ENCODE measurements around the gene LPO. TPM values are rescaled to one million over a fixed set of nuclear protein-coding genes. Genes with fewer than 3 reads are reported as not detected.

The LPO gene
- not detected for total RNA-seq

GRCh38 chr17:58238147-58238634 is at the start of gene LPO:
LPO (plus strand) TSS chr17:58238584; CDS start chr17:58242980, 4,396 bp downstream.
- H3K9me3 ChIP-seq, result no peaks in the 10 kb centered on the region
- TF ChIP-seq CTCF (IDR thresholded peaks at IDR 0.05), result no peak
- no peak within 1 kb of the TSS for H3K4me3 ChIP-seq
- no peaks in the 10 kb centered on the region for H3K27me3 ChIP-seq
- no peak within 1 kb of the TSS for H3K27ac ChIP-seq
- H3K9ac ChIP-seq (ENCODE audit: low read depth in 2 of 2, low read length in 2 of 2), result no peak within 1 kb of the TSS
- intact Hi-C loops (cut with DNase I), result no loop called here
- no peak for DNase-seq
- H3K4me1 ChIP-seq, result no peaks in the 10 kb centered on the region
- no peaks in the 10 kb centered on the region for H3K36me3 ChIP-seq

- intact Hi-C loops (cut with DNase I), result no loop called here
- no peak for DNase-seq
- no peaks in the 10 kb centered on the region for H3K27me3 ChIP-seq
Observed at GRCh38 chr17:58189436-58190146, 48.8 kb upstream of the LPO start.

GRCh38 chr17:58191241-58191896 is 47.0 kb upstream of the LPO start:
- Histone ChIP-seq H3K36me3 (no peaks in the 10 kb centered on the region), H3K27me3 (no peaks in the 10 kb centered on the region), H3K4me3 (no peak overlapping the region), H3K4me1 (no peaks in the 10 kb centered on the region), H3K27ac (no peak overlapping the region), H3K9me3 (no peaks in the 10 kb centered on the region), H3K9ac (ENCODE audit: low read depth in 2 of 2, low read length in 2 of 2) (no peak overlapping the region)
- TF ChIP-seq CTCF (IDR thresholded peaks at IDR 0.05), result no peak
- DNase-seq, result no peak
- intact Hi-C loops (cut with DNase I), result no loop called here

More at GRCh38 chr17:58189436-58190146, 48.8 kb upstream of the LPO start:
- no peaks in the 10 kb centered on the region for H3K36me3 ChIP-seq
- no peak overlapping the region for H3K4me3 ChIP-seq
- H3K4me1 ChIP-seq, result no peaks in the 10 kb centered on the region
- no peak for TF ChIP-seq CTCF (IDR thresholded peaks at IDR 0.05)
- no peak overlapping the region for H3K27ac ChIP-seq
- no peak overlapping the region for H3K9ac ChIP-seq (ENCODE audit: low read depth in 2 of 2, low read length in 2 of 2)
- H3K9me3 ChIP-seq, result no peaks in the 10 kb centered on the region

GRCh38 chr17:58192612-58193011 is 45.8 kb upstream of the LPO start, which contains the start of gene EPX:
EPX (plus strand) TSS chr17:58192726; CDS start chr17:58192847, 121 bp downstream.
- Histone ChIP-seq H3K4me3 (no peak within 1 kb of the TSS), H3K9ac (ENCODE audit: low read depth in 2 of 2, low read length in 2 of 2) (no peak within 1 kb of the TSS), H3K27me3 (no peaks in the 10 kb centered on the region), H3K27ac (no peak within 1 kb of the TSS), H3K36me3 (no peaks in the 10 kb centered on the region), H3K4me1 (no peaks in the 10 kb centered on the region), H3K9me3 (no peaks in the 10 kb centered on the region)
- no peak for DNase-seq
- intact Hi-C loops (cut with DNase I), result no loop called here
- TF ChIP-seq CTCF (IDR thresholded peaks at IDR 0.05), result no peak

- no peak overlapping the region for H3K27ac ChIP-seq
- H3K4me1 ChIP-seq, result no peaks in the 10 kb centered on the region
- no peak for DNase-seq
- H3K4me3 ChIP-seq, result no peak overlapping the region
- H3K9ac ChIP-seq (ENCODE audit: low read depth in 2 of 2, low read length in 2 of 2), result no peak overlapping the region
- intact Hi-C loops (cut with DNase I), result no loop called here
- no peaks in the 10 kb centered on the region for H3K36me3 ChIP-seq
- H3K27me3 ChIP-seq, result no peaks in the 10 kb centered on the region
- no peaks in the 10 kb centered on the region for H3K9me3 ChIP-seq
- TF ChIP-seq CTCF (IDR thresholded peaks at IDR 0.05), result no peak
Observed at GRCh38 chr17:58193641-58194255, 44.6 kb upstream of the LPO start.

Data from colonic mucosa (tissue), 4 donors.